ENCODE measurements around the gene ZNF224. TPM values are rescaled to one million over a fixed set of nuclear protein-coding genes. Genes with fewer than 3 reads are reported as not detected.

The ZNF224 gene
- total RNA-seq, 4 donors from 2014 or later: 12.5 to 33.0 (median 16.8) TPM

GRCh38 chr19:44142059-44142433 lies 47.9 kb downstream of the ZNF224 start:
- H3K27ac ChIP-seq: peak overlapping the region in 2 of 4 donors; percentile 80 to 87
- 3% methylated on average over 9 of the region's 13 CpGs; no CpG with 5 or more reads in 1 of the 2 donors for WGBS, 2 donors (ENCODE audit: low coverage in 1 of 2)
- TF ChIP-seq POLR2A (IDR thresholded peaks at IDR 0.05): no peak
- no peak for TF ChIP-seq POLR2AphosphoS5 (IDR thresholded peaks at IDR 0.05)
- TF ChIP-seq, protein P1, sequence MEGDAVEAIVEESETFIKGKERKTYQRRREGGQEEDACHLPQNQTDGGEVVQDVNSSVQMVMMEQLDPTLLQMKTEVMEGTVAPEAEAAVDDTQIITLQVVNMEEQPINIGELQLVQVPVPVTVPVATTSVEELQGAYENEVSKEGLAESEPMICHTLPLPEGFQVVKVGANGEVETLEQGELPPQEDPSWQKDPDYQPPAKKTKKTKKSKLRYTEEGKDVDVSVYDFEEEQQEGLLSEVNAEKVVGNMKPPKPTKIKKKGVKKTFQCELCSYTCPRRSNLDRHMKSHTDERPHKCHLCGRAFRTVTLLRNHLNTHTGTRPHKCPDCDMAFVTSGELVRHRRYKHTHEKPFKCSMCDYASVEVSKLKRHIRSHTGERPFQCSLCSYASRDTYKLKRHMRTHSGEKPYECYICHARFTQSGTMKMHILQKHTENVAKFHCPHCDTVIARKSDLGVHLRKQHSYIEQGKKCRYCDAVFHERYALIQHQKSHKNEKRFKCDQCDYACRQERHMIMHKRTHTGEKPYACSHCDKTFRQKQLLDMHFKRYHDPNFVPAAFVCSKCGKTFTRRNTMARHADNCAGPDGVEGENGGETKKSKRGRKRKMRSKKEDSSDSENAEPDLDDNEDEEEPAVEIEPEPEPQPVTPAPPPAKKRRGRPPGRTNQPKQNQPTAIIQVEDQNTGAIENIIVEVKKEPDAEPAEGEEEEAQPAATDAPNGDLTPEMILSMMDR (IDR thresholded peaks at IDR 0.05): no peak
- TF ChIP-seq EP300 (IDR thresholded peaks at IDR 0.05): no peak
- peaks cover 0 to 36% of the 10 kb centered on the region in 2 donors for H3K36me3 ChIP-seq
- H3K4me1 ChIP-seq: peaks cover 4 to 27% (median 8%) of the 10 kb centered on the region in 3 donors
- no peak for ATAC-seq
- no peaks in the 10 kb centered on the region for H3K9me3 ChIP-seq
- H3K27me3 ChIP-seq: no peaks in the 10 kb centered on the region
- peak overlapping the region; percentile 77 to 90 for H3K4me3 ChIP-seq

GRCh38 chr19:44149776-44150175 lies 55.6 kb downstream of the ZNF224 start:
- 80 to 98% methylated on average over 3 to 4 of the region's 4 CpGs for WGBS, 2 donors (ENCODE audit: low coverage in 1 of 2)
- H3K4me3 ChIP-seq: no peak overlapping the region
- H3K27ac ChIP-seq: no peak overlapping the region
- H3K27me3 ChIP-seq: no peaks in the 10 kb centered on the region
- no peak for ATAC-seq
- TF ChIP-seq EP300 (IDR thresholded peaks at IDR 0.05) (no peak), POLR2AphosphoS5 (IDR thresholded peaks at IDR 0.05) (no peak), POLR2A (IDR thresholded peaks at IDR 0.05) (no peak)
- TF ChIP-seq, protein P1 (IDR thresholded peaks at IDR 0.05): no peak
- peaks cover 0 to 100% of the 10 kb centered on the region in 2 donors for H3K36me3 ChIP-seq
- peaks cover 0 to 53% (median 1%) of the 10 kb centered on the region in 3 donors for H3K9me3 ChIP-seq
- H3K4me1 ChIP-seq: no peaks in the 10 kb centered on the region

- H3K36me3 ChIP-seq: peaks cover 6 to 100% of the 10 kb centered on the region in 2 donors
- no peak overlapping the region for H3K4me3 ChIP-seq
- H3K27me3 ChIP-seq: no peaks in the 10 kb centered on the region
- 98% methylated on average over 4 to 5 of the region's 5 CpGs for WGBS, 2 donors (ENCODE audit: low coverage in 1 of 2)
- peaks cover 0 to 70% (median 1%) of the 10 kb centered on the region in 3 donors for H3K9me3 ChIP-seq
- H3K27ac ChIP-seq: no peak overlapping the region
- no peaks in the 10 kb centered on the region for H3K4me1 ChIP-seq
- TF ChIP-seq EP300 (IDR thresholded peaks at IDR 0.05) (no peak), POLR2A (IDR thresholded peaks at IDR 0.05) (no peak), POLR2AphosphoS5 (IDR thresholded peaks at IDR 0.05) (no peak)
- TF ChIP-seq, protein P1 (IDR thresholded peaks at IDR 0.05): no peak
- ATAC-seq: no peak
Measured at GRCh38 chr19:44151491-44151890, 57.3 kb downstream of the ZNF224 start.

- Histone ChIP-seq H3K9me3 (peaks cover 0 to 98% (median 5%) of the 10 kb centered on the region in 3 donors), H3K4me1 (no peaks in the 10 kb centered on the region), H3K36me3 (peaks cover 16 to 68% of the 10 kb centered on the region in 2 donors), H3K27me3 (no peaks in the 10 kb centered on the region), H3K27ac (no peak overlapping the region), H3K4me3 (no peak overlapping the region)
- 100% methylated on average over 1 to 2 of the region's 2 CpGs for WGBS, 2 donors (ENCODE audit: low coverage in 1 of 2)
- TF ChIP-seq, protein P1 (IDR thresholded peaks at IDR 0.05): no peak
- TF ChIP-seq POLR2A (IDR thresholded peaks at IDR 0.05): no peak
- TF ChIP-seq POLR2AphosphoS5 (IDR thresholded peaks at IDR 0.05): no peak
- TF ChIP-seq EP300 (IDR thresholded peaks at IDR 0.05): no peak
- ATAC-seq: no peak
Measured at GRCh38 chr19:44156475-44156874, 62.3 kb downstream of the ZNF224 start.

Small RNA genes lying within 50 kb of the gene (small RNA-seq; reads per million reads assigned to genes)
- 0 reads per million in 4 donors for gene RNU6-902P

Other genes with a start within 250 kb of the ZNF224 start
- gene ZNF404, start 210.4 kb upstream of the ZNF224 start, total RNA-seq: 1 to 10 TPM; 2.3 to 5.0 (median 3.9) TPM
- gene ZNF45, start 159.1 kb upstream of the ZNF224 start, total RNA-seq: 10 to 100 TPM in 3 of 4 donors, 1 to 10 TPM in 1; 9.7 to 16.7 (median 12.0) TPM
- gene ZNF221, start 143.1 kb upstream of the ZNF224 start, total RNA-seq: 10 to 100 TPM in 1 of 4 donors, 1 to 10 TPM in 3; 4.2 to 14.3 (median 6.2) TPM
- gene ZNF155, start 110.2 kb upstream of the ZNF224 start, total RNA-seq: 1 to 10 TPM; 6.2 to 6.9 (median 6.4) TPM
- gene ZNF230, start 91.4 kb upstream of the ZNF224 start, total RNA-seq: 1 to 10 TPM; 2.8 to 6.1 (median 3.7) TPM
- 1 to 10 TPM; 2.0 to 4.9 (median 2.5) TPM for gene ZNF222, start 69.0 kb upstream of the ZNF224 start, total RNA-seq
- gene ZNF223, start 42.3 kb upstream of the ZNF224 start, total RNA-seq: 1 to 10 TPM; 2.3 to 5.5 (median 4.4) TPM
- 1 to 10 TPM; 2.0 to 2.5 (median 2.4) TPM for gene ZNF284, start 22.2 kb upstream of the ZNF224 start, total RNA-seq
- gene ZNF225, start 19.0 kb downstream of the ZNF224 start, total RNA-seq: 1 to 10 TPM; 4.3 to 4.5 (median 4.4) TPM
- gene ZNF234, start 47.2 kb downstream of the ZNF224 start, total RNA-seq: 1 to 10 TPM; 6.7 to 9.3 (median 7.1) TPM
- gene ZNF226, start 70.7 kb downstream of the ZNF224 start, total RNA-seq: 10 to 100 TPM; 14.7 to 28.2 (median 20.5) TPM
- gene ZNF227, start 118.2 kb downstream of the ZNF224 start, total RNA-seq: 10 to 100 TPM; 10.6 to 19.3 (median 14.7) TPM
- 1 to 10 TPM in 3 of 4 donors, under 1 TPM in 1; 0.37 to 1.9 (median 1.4) TPM for gene ZNF233, start 165.5 kb downstream of the ZNF224 start, total RNA-seq
- gene ZNF235, start 210.7 kb downstream of the ZNF224 start, total RNA-seq: 10 to 100 TPM in 1 of 4 donors, 1 to 10 TPM in 3; 5.6 to 15.6 (median 7.9) TPM